ENCODE measurements around the gene AP1S2. TPM values are rescaled to one million over a fixed set of nuclear protein-coding genes. Genes with fewer than 3 reads are reported as not detected.

Gene AP1S2
- total and polyA plus RNA-seq, 2 of the 13 experiments (the other 11 are each of a cell fraction or from before 2014, with no cell fraction given) = 10.1 to 18.8 TPM

GRCh38 chrX:15849555-15849954 is 5.1 kb downstream of the AP1S2 start (continued):
- no peak for TF ChIP-seq E2F2 (CRISPR knock-in tag; IDR thresholded peaks at IDR 0.05; ENCODE audit: borderline replicate concordance)
- TF ChIP-seq ZNF431 (CRISPR knock-in tag; IDR thresholded peaks at IDR 0.05; ENCODE audit: borderline replicate concordance, low read depth) = no peak
- TF ChIP-seq ZFP1 (CRISPR knock-in tag; IDR thresholded peaks at IDR 0.05) = no peak
- TF ChIP-seq STAG1 (CRISPR knock-in tag; IDR thresholded peaks at IDR 0.05) = peak; percentile 23
- TF ChIP-seq ZBTB40 (IDR thresholded peaks at IDR 0.05) = no peak
- no peak for TF ChIP-seq ZBTB40 (CRISPR knock-in tag; IDR thresholded peaks at IDR 0.05)
- no peak for TF ChIP-seq FOXA3 (CRISPR knock-in tag; IDR thresholded peaks at IDR 0.05)
- peak; percentile 32 for TF ChIP-seq CTCF (CRISPR knock-in tag; IDR thresholded peaks at IDR 0.05)

Data from HepG2 (cell line).